HG02588 (cell line): Measurements from ENCODE around the gene MAP7D1.

ENCODE experiments used
- ATAC-seq: cut with Tn5 transposase; IDR thresholded peaks from one replicate; pipeline ENCODE4 v1.9.1; 2021; ENCODE audit warnings: mild to moderate bottlenecking, moderate library complexity; ENCODE audit not compliant: unreplicated experiment

Gene MAP7D1

GRCh38 chr1:36126797-36127500 is 29.0 kb upstream of the MAP7D1 start:
- ATAC-seq = no peak

- ATAC-seq = no peak
Observed at GRCh38 chr1:36128126-36128904, 27.6 kb upstream of the MAP7D1 start.

DNA sequence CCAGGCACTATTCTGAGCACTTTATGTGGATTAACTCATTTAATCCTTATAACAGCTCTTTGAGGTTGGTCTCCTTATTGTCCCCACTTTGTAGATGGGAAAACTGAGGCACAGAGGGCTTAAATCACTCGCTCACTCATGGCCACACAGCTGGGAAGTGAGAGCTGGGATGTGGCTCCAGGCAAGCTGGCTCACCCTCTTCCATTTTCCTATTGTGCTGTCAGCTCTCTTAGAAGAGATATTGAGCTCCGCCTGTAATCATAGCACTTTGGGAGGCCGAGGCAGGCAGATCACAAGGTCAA is 27.1 kb upstream of the MAP7D1 start:
- no peak for ATAC-seq

GRCh38 chr1:36132029-36132428 is 23.9 kb upstream of the MAP7D1 start:
- no peak for ATAC-seq

GRCh38 chr1:36133484-36133883 is 22.5 kb upstream of the MAP7D1 start:
- no peak for ATAC-seq

DNA sequence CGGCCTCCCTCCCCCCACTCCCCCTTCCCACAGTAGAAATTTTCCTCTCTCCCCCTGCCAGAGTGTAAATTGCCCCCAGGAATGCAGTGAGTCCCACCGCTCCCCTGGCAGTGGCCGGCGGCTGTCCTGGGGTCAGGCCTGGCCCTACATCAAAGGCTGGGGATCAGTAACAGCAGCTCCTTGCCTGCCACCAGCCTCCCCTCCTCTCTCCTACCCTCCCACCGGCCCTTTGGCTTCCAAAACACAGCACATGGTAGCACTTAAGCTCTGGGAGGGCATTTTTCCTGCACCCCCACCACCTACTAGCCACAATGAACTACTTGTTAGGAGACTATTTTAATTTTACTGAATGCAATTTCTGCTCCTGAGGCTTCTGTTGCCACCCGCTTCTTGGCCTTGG is 21.9 kb upstream of the MAP7D1 start:
- ATAC-seq = no peak

GRCh38 chr1:36134505-36135329 is 21.2 kb upstream of the MAP7D1 start:
- ATAC-seq = no peak

GRCh38 chr1:36135330-36135667 is 20.7 kb upstream of the MAP7D1 start:
- ATAC-seq = no peak

- no peak for ATAC-seq
Observed at GRCh38 chr1:36135796-36136195, 20.2 kb upstream of the MAP7D1 start.

GRCh38 chr1:36136535-36136934 is 19.4 kb upstream of the MAP7D1 start:
- no peak for ATAC-seq

DNA sequence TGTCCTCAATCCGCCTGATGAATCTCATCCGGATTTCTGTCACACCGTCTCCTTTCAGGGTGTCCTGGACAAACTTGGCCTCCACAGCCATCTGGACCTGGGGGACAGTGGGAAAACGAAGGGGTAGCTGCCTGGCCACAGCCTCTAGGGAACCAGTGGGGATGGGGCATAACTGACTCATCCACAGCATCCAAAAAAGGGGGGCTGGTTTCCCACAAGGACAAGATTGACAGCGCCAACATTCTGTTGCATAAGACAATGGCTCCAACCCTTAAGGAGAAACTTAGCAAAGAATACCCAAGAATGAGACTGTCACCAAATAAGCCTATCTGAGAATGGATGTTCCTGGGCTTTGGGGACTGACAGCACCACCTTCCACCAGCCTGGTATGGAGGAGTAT is 18.7 kb upstream of the MAP7D1 start:
- ATAC-seq = no peak

GRCh38 chr1:36137776-36138175 is 18.2 kb upstream of the MAP7D1 start:
- ATAC-seq = no peak

- ATAC-seq = no peak
Observed at GRCh38 chr1:36139521-36139920, 16.4 kb upstream of the MAP7D1 start.

DNA sequence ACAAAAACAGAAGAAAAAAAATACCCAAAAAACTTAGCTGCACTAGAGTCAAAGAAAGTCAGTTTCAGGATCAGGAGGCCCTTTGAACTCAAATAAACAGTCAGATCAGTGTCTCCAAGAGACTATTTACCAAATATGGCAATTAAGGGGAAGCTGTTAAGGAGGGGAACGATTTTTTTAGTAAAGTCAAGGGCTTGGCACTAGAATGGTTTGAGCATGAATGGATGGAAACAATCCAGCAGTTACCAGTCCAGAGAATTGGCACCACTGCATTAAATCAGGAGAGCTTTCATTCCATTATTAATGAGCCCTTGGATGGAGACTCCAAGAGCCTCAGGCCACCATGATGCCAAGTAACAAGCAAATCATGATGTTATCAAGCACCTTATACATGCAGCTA is 13.8 kb upstream of the MAP7D1 start:
- ATAC-seq = no peak

- no peak for ATAC-seq
Observed at GRCh38 chr1:36143424-36143823, 12.5 kb upstream of the MAP7D1 start.

GRCh38 chr1:36144413-36144812 is 11.5 kb upstream of the MAP7D1 start:
- no peak for ATAC-seq

- ATAC-seq = no peak
Observed at GRCh38 chr1:36148821-36149236, 7.1 kb upstream of the MAP7D1 start.

DNA sequence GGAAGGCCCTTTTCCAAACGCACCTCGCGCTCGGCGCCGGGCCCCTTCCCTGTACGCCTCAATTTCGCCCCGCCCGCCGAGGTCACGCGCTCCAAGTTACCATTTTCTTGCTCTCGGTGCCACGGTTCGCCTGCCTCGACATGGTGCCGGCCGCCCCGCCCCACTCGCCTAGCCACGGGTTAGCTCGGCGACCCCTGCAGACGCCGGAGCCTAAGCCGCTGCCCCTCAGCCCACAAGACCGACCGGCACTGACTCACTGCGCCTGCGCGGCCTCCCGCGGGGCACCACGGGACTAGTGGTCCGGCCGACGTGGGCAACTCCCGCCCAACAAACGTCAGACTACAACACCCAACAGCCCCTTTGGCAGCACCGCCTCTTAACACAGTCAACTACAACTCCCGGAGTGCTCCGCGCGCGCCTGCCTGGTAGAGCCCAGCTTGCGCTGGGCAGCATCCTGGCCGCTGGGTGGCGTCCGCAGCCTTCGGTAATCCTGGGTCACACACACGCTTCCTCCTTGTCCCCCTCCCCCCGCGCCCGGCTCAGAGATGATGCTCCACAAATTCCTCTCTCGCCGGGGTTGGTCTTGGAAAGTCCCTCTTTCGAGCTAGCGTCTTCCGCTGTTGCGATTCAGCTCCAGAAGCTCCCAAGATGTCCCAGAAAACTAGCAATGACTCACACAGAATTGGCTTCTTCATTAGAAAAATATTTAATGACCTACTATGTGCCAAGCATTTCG is 6.6 kb upstream of the MAP7D1 start, which contains the start of gene TRAPPC3:
Gene TRAPPC3 (minus strand): TSS at position 250 of the 736 bp plus-strand sequence. CDS start 108 bp downstream, at position 142.
- ATAC-seq = peak; percentile 83

GRCh38 chr1:36149973-36150295 is 6.0 kb upstream of the MAP7D1 start:
- no peak for ATAC-seq

GRCh38 chr1:36150296-36151133 is 5.4 kb upstream of the MAP7D1 start:
- ATAC-seq = peak; percentile 43
